ENCODE measurements around the gene PPP1R14B.

DNA sequence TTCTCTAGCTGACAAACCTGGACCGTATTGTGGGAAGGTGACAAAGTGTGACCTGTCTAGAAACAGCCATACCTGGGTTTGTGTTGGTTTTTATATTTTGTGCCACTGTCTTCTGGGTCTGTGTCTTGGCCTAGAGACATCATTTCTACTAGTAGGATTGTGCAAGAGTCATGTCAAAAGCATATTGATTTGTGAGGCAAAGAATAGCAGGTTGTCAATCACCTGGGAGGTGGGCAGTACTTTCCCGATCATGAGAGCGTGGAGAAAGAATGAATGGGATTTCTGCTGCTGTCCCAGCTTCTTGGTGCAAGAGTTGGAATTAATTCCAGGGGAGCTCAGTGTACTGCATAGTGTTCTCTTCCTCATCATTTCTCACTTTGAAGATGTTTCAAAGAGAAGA, 45.2 kb downstream of the PPP1R14B start:
- TF ChIP-seq, protein P1, sequence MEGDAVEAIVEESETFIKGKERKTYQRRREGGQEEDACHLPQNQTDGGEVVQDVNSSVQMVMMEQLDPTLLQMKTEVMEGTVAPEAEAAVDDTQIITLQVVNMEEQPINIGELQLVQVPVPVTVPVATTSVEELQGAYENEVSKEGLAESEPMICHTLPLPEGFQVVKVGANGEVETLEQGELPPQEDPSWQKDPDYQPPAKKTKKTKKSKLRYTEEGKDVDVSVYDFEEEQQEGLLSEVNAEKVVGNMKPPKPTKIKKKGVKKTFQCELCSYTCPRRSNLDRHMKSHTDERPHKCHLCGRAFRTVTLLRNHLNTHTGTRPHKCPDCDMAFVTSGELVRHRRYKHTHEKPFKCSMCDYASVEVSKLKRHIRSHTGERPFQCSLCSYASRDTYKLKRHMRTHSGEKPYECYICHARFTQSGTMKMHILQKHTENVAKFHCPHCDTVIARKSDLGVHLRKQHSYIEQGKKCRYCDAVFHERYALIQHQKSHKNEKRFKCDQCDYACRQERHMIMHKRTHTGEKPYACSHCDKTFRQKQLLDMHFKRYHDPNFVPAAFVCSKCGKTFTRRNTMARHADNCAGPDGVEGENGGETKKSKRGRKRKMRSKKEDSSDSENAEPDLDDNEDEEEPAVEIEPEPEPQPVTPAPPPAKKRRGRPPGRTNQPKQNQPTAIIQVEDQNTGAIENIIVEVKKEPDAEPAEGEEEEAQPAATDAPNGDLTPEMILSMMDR (IDR thresholded peaks at IDR 0.05 in 4 of 5, conservative IDR thresholded peaks at IDR 0.05 in 1 of 5), result no peak
- no peak for TF ChIP-seq POLR2A (IDR thresholded peaks at IDR 0.05)

Data from gastrocnemius medialis (tissue), 4 donors.